ENCODE results near the gene TAAR1. TPM values are rescaled to one million over a fixed set of nuclear protein-coding genes. Genes with fewer than 3 reads are reported as not detected.

Gene TAAR1, protein sequence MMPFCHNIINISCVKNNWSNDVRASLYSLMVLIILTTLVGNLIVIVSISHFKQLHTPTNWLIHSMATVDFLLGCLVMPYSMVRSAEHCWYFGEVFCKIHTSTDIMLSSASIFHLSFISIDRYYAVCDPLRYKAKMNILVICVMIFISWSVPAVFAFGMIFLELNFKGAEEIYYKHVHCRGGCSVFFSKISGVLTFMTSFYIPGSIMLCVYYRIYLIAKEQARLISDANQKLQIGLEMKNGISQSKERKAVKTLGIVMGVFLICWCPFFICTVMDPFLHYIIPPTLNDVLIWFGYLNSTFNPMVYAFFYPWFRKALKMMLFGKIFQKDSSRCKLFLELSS
- total RNA-seq, result not detected

DNA sequence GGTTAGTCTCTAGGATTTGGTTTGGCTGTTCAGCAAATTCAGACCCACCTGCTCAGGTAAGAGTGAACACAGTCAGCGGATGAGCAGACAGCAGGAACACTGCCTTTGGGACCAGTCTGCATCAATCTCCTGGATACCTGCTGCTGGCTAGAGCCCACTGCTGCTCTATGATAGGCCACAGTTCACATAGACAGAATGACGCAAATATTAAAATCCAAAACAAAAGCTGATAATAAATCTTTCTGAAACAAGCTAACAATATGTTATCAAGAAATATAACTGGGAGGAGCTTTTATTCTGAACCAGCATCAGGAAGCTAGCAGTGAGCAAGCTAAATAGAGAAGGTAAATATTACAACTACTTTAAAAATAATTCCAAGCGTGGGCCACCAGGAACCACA is at the start of gene TAAR1:
Gene TAAR1, minus strand, starts transcription at position 101 of the 400 bp plus-strand sequence. CDS start 13,179 bp downstream, outside the sequence.

GRCh38 chr6:132624175-132624574 is 34.8 kb downstream of the TAAR1 start, which contains the start of gene TAAR2:
TAAR2 (minus strand) TSS chr6:132624275; CDS start chr6:132624275, 0 bp downstream.

Other genes starting within 250 kb of the TAAR1 start
- gene STX7, start 146.1 kb downstream of the TAAR1 start, total RNA-seq, result 73.6 TPM
- gene TAAR9, start 120.9 kb downstream of the TAAR1 start, total RNA-seq, result not detected
- not detected for gene TAAR8, start 106.5 kb downstream of the TAAR1 start, total RNA-seq
- not detected for gene TAAR6, start 88.9 kb downstream of the TAAR1 start, total RNA-seq
- not detected for gene TAAR5, start 69.4 kb downstream of the TAAR1 start, total RNA-seq
- gene TAAR2, start 34.9 kb downstream of the TAAR1 start, total RNA-seq, result not detected
- gene VNN1, start 54.9 kb upstream of the TAAR1 start, total RNA-seq, result not detected
- 1.4 TPM for gene VNN2, start 98.7 kb upstream of the TAAR1 start, total RNA-seq
- gene SLC18B1, start 139.5 kb upstream of the TAAR1 start, total RNA-seq, result 33.0 TPM
- gene RPS12, start 155.4 kb upstream of the TAAR1 start, total RNA-seq, result 710 TPM